Measurements from ENCODE around the gene SIRPA.

SIRPA gene

DNA sequence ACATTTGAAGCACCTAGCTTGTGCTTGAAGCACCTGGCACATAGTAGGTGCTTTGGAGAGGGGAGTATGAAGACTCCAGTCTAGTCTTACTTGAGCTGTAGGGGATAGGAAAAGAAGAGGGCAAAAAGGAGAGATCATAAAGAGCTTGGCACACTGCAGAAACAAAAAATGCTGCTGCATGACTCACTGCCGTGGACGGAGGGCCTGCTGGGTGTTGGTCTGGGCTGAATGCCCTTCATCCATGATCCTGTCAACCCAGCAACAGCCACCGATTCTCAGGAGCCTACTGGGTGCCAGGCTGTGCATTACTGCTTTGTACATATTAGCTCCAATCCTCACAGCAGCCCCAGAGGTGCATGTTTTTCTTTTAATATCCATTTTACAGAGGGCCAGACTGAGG is 92.6 kb downstream of the SIRPA start:
- H3K4me3 ChIP-seq (ENCODE audit: low read depth, low read length): no peak overlapping the region
- no peak for TF ChIP-seq CTCF (IDR thresholded peaks at IDR 0.05; ENCODE audit: insufficient read depth, low read depth, low read length, missing control alignments)
- DNase-seq (ENCODE audit: low read depth): no peak
